HepG2 (cell line): ENCODE results near the gene EFEMP2. TPM values are rescaled to one million over a fixed set of nuclear protein-coding genes. Genes with fewer than 3 reads are reported as not detected.

Source experiments
- GTF2F1 ChIP-seq: fragments of 150-350 bp; IDR thresholded peaks from 2 replicates; pipeline ENCODE4 v1.6.1; 2014; ENCODE audit warnings: low read length
- KAT8 ChIP-seq: IDR thresholded peaks from 2 replicates; pipeline ENCODE4 v1.6.1; 2016; ENCODE audit warnings: missing genetic modification reagents, missing compliant biosample characterization
- KLF13 ChIP-seq: sonication (generic); formaldehyde crosslinking; IDR thresholded peaks from 2 replicates; pipeline ENCODE4 v1.4.0; 2020; ENCODE audit warnings: mild to moderate bottlenecking, missing genetic modification reagents
- NONO ChIP-seq, 2 experiments: fragments of 450-650 bp in 1 of 2; sonication (generic) in 1 of 2; formaldehyde crosslinking in 1 of 2; IDR thresholded peaks in 1 of 2; conservative IDR thresholded peaks in 1 of 2; 2 replicates each; pipeline versions ENCODE4 v1.6.1 to v1.8.0; 2017 to 2022; ENCODE audit warnings: mild to moderate bottlenecking in 1 of 2, missing genetic modification reagents in 1 of 2, moderate library complexity in 1 of 2
- PAXIP1 ChIP-seq: sonication (generic); formaldehyde crosslinking; conservative IDR thresholded peaks from 2 replicates; pipeline ENCODE4 v1.4.0; 2020; ENCODE audit warnings: mild to moderate bottlenecking, missing genetic modification reagents, moderate library complexity
- POLR2AphosphoS2 ChIP-seq: IDR thresholded peaks from 2 replicates; pipeline ENCODE4 v1.6.1; 2011; ENCODE audit warnings: low read depth, low read length, improper control_type of control experiment
- TRIM22 ChIP-seq: fragments of 450-650 bp; IDR thresholded peaks from 2 replicates; pipeline ENCODE4 v1.6.1; 2017
- WIZ ChIP-seq: sonication (generic); formaldehyde crosslinking; IDR thresholded peaks from 2 replicates; pipeline ENCODE4 v1.5.1; 2020; ENCODE audit warnings: mild to moderate bottlenecking, missing genetic modification reagents
- ZBTB7A ChIP-seq: sonication (generic); formaldehyde crosslinking; IDR thresholded peaks from 2 replicates; pipeline ENCODE4 v1.8.0; 2022; ENCODE audit warnings: mild to moderate bottlenecking, missing genetic modification reagents
- ZFP36L1 ChIP-seq: sonication (generic); formaldehyde crosslinking; IDR thresholded peaks from 2 replicates; pipeline ENCODE4 v1.8.0; 2022; ENCODE audit warnings: mild to moderate bottlenecking, missing genetic modification reagents, moderate library complexity
- ZNF441 ChIP-seq: sonication (generic); formaldehyde crosslinking; IDR thresholded peaks from 2 replicates; pipeline ENCODE4 v1.7.0; 2021; ENCODE audit warnings: missing genetic modification reagents, borderline replicate concordance
- ZNF562 ChIP-seq: sonication (generic); formaldehyde crosslinking; IDR thresholded peaks from 2 replicates; pipeline ENCODE4 v1.8.0; 2022; ENCODE audit warnings: missing genetic modification reagents, borderline replicate concordance
- ZNF572 ChIP-seq: sonication (generic); formaldehyde crosslinking; IDR thresholded peaks from 2 replicates; pipeline ENCODE4 v1.5.1; 2020; ENCODE audit warnings: mild to moderate bottlenecking, missing genetic modification reagents
- ZNF746 ChIP-seq: sonication (generic); formaldehyde crosslinking; IDR thresholded peaks from 2 replicates; pipeline ENCODE4 v1.8.0; 2022; ENCODE audit warnings: mild to moderate bottlenecking, missing genetic modification reagents
- ZNF839 ChIP-seq: sonication (generic); formaldehyde crosslinking; IDR thresholded peaks from 2 replicates; pipeline ENCODE4 v1.4.0; 2020; ENCODE audit warnings: missing genetic modification reagents, mild to moderate bottlenecking, borderline replicate concordance
- polyA plus RNA-seq, 8 experiments: library from polyadenylated mRNA; depleted of rRNA in 3 of 8; stranded (reverse) in 7 of 8; unstranded in 1 of 8; fragments of >200 nt; fragmentation: Illumina TruSeq in 4 of 8; extraction: Trizol in 4 of 8; gene quantifications; 2 replicates each; pipeline versions ENCODE4 v1.2.1 to v1.2.3, GENCODE V29; 2011 to 2016; ENCODE audit warnings: low read depth in 4 of 8, missing spikeins in 1 of 8, mixed read lengths in 1 of 8; ENCODE audit not compliant: insufficient read depth in 1 of 8
- total RNA-seq, 5 experiments: library from RNA; depleted of rRNA; stranded (reverse); fragments of >200 nt; fragmentation: Illumina TruSeq; extraction: Trizol; gene quantifications; 2 replicates each; pipeline ENCODE4 v1.2.3, GENCODE V29; 2016; ENCODE audit warnings: low read depth in 1 of 5
- TF ChIP-seq, protein P1 (sequence below): sonication (generic); formaldehyde crosslinking; IDR thresholded peaks from 2 replicates; pipeline ENCODE4 v1.5.0; 2020; ENCODE audit warnings: mild to moderate bottlenecking, missing genetic modification reagents
- TF ChIP-seq, protein P2 (sequence below): sonication (generic); formaldehyde crosslinking; IDR thresholded peaks from 2 replicates; pipeline ENCODE4 v1.5.1; 2020; ENCODE audit warnings: missing genetic modification reagents, mild to moderate bottlenecking, borderline replicate concordance
- TF ChIP-seq, protein P3 (sequence below): sonication (generic); formaldehyde crosslinking; IDR thresholded peaks from 2 replicates; pipeline ENCODE4 v1.9.0; 2021; ENCODE audit warnings: missing genetic modification reagents, borderline replicate concordance

EFEMP2 gene
- total and polyA plus RNA-seq, 2 of the 13 experiments (the other 11 are each of a cell fraction or from before 2014, with no cell fraction given), result 7.4 to 29.7 TPM

GRCh38 chr11:65919141-65919572 lies 46.6 kb upstream of the EFEMP2 start, which contains the start of gene DRAP1 (continued):
- no peak for TF ChIP-seq ZNF441 (CRISPR knock-in tag)
- TF ChIP-seq POLR2AphosphoS2, result no peak
- TF ChIP-seq WIZ, result no peak
- peak; percentile 66 for TF ChIP-seq PAXIP1 (CRISPR knock-in tag)
- TF ChIP-seq ZNF746 (CRISPR knock-in tag), result peak; percentile 74; the same call in 1 of the 2 replicates
- peak; percentile 63; the same call in 1 of the 2 replicates for TF ChIP-seq KAT8 (CRISPR knock-in tag)
- TF ChIP-seq ZNF839, result no peak
- TF ChIP-seq, protein P1, sequence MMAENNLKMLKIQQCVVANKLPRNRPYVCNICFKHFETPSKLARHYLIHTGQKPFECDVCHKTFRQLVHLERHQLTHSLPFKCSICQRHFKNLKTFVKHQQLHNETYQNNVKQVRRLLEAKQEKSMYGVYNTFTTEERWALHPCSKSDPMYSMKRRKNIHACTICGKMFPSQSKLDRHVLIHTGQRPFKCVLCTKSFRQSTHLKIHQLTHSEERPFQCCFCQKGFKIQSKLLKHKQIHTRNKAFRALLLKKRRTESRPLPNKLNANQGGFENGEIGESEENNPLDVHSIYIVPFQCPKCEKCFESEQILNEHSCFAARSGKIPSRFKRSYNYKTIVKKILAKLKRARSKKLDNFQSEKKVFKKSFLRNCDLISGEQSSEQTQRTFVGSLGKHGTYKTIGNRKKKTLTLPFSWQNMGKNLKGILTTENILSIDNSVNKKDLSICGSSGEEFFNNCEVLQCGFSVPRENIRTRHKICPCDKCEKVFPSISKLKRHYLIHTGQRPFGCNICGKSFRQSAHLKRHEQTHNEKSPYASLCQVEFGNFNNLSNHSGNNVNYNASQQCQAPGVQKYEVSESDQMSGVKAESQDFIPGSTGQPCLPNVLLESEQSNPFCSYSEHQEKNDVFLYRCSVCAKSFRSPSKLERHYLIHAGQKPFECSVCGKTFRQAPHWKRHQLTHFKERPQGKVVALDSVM (CRISPR knock-in tag), result peak; percentile 64
- 0 out of 2 replicates have a peak, but pooled peaks have one; percentile 44 for TF ChIP-seq ZFP36L1 (CRISPR knock-in tag)
- TF ChIP-seq ZBTB7A (CRISPR knock-in tag), result no peak
- TF ChIP-seq KLF13 (CRISPR knock-in tag), result no peak
- no peak for TF ChIP-seq ZNF572 (CRISPR knock-in tag)
- no peak for TF ChIP-seq NONO (IDR thresholded peaks at IDR 0.05)
- peak; percentile 65 for TF ChIP-seq NONO (CRISPR knock-in tag; conservative IDR thresholded peaks at IDR 0.05)
- TF ChIP-seq ZNF562 (CRISPR knock-in tag), result no peak
- TF ChIP-seq, protein P2, sequence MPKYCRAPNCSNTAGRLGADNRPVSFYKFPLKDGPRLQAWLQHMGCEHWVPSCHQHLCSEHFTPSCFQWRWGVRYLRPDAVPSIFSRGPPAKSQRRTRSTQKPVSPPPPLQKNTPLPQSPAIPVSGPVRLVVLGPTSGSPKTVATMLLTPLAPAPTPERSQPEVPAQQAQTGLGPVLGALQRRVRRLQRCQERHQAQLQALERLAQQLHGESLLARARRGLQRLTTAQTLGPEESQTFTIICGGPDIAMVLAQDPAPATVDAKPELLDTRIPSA, result no peak
- TF ChIP-seq GTF2F1, result no peak; the same call in 1 of the 2 replicates
- TF ChIP-seq, protein P3, sequence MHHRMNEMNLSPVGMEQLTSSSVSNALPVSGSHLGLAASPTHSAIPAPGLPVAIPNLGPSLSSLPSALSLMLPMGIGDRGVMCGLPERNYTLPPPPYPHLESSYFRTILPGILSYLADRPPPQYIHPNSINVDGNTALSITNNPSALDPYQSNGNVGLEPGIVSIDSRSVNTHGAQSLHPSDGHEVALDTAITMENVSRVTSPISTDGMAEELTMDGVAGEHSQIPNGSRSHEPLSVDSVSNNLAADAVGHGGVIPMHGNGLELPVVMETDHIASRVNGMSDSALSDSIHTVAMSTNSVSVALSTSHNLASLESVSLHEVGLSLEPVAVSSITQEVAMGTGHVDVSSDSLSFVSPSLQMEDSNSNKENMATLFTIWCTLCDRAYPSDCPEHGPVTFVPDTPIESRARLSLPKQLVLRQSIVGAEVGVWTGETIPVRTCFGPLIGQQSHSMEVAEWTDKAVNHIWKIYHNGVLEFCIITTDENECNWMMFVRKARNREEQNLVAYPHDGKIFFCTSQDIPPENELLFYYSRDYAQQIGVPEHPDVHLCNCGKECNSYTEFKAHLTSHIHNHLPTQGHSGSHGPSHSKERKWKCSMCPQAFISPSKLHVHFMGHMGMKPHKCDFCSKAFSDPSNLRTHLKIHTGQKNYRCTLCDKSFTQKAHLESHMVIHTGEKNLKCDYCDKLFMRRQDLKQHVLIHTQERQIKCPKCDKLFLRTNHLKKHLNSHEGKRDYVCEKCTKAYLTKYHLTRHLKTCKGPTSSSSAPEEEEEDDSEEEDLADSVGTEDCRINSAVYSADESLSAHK (CRISPR knock-in tag), result no peak
- TF ChIP-seq TRIM22, result no peak
